Measurements from ENCODE around the gene FAM3D.

FAM3D gene

DNA sequence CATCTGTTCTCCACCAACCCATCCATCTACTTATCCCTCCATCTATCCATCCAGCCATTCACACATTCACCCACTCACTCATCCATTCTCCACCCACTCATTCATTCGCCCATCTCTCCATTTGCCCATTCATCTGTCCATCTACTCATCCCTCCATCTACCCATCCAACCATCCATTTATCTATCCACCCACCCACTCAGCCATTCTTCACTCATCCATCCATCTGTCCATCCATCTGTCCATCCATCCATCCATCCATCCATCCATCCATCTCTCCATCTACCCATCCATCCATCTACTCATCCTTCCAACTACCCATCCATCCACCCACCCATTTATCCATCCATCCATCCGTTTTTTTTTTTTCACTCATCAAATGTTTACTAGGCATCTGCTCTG lies 13.9 kb downstream of the FAM3D start:
- no peak for DNase-seq

- no peak for DNase-seq
These were observed 15.3 kb downstream of the FAM3D start for GRCh38 chr3:58651276-58651675.

DNA sequence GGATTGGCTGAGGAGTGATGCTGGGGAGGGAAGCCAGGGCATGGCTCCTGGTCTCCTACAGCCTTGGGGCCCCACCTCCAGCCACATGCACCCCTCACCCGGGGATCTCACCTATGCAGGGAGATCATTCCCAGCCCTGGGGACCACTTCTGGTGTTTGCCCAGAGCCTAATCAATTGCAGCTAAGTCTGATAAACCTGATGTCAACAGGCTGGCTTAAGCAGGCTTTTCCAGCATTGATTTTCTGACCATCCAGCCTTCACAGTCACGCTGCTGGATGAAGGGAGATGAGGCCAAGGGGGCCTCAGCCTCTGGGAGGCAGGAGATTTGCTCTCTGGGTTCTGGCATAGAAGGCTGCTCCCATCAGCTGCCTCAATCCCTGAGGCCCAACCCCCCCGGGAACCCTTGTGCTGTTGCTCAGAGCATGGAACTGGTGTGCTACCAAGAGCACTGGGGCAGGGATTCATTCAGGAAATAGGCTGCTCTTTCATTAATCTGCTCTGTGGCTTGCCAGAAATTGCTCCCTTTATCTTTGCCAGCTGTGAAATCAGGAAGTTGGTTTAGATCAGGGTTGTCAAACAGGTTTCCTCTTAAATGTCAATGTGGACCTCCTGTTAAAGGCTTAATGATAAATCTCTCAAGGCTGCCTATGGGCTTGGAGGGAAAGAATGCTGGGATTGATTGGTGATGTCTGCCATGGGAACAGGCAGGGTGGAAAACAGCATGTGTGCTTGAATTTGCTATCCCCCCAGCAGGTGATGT lies 19.0 kb downstream of the FAM3D start:
- peak; percentile 42 for DNase-seq

DNA sequence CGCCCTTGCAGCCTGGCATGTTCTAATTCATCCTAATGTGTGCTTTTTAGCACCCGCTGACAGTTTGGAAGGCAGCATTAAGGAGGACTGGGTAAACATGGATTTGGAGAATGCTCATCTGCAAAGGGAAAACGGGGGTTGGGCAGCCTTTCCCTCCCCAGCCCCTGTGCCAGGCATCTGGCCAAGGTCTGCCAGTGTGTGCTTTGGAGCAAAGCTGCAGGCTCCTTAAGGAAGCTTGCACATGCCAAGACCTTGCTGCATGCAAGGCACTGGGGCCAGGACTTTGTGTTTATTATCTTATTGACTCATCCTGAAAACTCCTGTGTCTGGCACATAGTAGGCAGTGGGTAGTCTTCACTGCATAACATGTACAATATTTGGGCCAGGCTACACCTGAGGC lies 20.1 kb downstream of the FAM3D start:
- no peak for DNase-seq

DNA sequence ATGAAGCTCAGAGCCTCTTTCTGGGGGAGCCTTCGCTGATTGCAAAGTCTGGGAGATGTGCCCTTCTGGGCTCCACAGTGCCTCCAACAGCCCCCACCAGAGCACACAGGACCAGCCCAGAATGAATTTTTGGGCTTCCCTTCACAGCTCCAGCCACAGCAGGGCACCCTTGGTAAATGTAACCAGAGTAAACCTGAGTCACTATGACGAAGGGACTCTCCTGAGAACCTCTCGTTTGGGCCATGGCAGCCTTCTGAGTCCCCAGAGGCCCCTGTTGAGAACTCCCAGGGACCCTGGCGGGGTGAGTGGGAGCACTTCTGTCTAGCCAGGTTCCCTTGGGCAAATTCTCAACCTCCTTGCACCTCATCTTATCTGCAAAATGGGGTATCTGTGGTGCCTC lies 20.8 kb downstream of the FAM3D start:
- DNase-seq, result no peak

DNA sequence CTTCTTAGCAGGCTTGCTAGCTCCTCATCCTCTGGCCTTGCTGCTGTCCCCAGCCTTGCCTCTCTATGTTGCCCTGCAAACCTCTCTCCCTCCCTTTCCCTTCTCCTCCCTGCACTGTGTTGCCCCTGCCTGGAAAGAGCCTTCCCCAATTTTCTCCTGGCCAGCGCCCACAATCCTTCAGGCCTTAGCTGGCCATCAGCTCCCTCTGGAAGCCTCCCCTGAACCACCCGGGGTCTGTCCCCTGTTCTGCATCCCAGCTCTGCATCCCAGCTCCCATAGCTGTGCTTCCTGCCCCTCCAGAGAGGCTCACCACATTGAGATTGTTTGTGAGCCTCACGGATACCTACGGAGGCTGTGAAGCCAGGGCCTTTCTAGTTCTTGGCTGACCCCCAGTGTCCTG lies 23.7 kb downstream of the FAM3D start:
- DNase-seq, result no peak

GRCh38 chr3:58640700-58641372 lies 25.7 kb downstream of the FAM3D start:
- DNase-seq, result no peak

- no peak for DNase-seq
These were observed 26.7 kb downstream of the FAM3D start for GRCh38 chr3:58639842-58640241.

DNA sequence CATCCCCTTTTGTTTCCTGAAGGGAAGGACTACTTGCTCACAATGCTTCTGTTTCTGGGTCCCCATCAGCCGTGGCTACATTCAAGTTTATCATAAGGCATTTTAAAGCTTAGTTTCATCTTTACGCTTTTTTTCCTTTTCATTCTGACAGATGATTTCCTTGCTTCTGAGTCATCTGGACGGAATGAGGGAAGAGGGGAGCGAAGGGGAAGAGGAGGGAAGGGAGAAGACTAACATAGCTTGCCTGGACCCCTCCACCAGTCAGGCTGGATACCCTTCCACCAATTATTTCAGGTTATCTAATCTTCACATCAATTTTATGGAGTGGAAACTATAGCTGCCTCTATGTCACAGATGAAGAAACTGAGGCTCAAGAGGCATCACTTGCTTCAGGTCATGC lies 27.6 kb downstream of the FAM3D start:
- no peak for DNase-seq

DNA sequence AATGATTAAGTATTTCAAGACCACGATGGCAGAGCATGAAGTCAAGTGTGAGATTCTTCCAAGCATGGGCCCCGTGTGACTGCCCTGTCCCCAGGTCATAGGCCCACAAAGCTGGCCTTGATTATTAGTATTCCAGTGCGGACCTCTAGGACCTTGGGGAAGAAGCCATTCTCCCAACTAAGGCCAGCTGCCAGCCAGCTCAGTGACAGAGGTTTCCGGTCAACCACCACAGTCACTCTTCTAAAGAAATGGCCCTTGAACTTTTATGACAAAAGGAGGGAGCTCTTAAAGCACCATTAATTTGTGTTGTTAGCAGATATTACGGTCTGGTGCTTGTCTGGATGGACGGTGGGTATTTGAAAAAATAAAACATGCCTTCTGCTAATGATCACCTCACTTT lies 28.0 kb downstream of the FAM3D start:
- no peak for DNase-seq

DNA sequence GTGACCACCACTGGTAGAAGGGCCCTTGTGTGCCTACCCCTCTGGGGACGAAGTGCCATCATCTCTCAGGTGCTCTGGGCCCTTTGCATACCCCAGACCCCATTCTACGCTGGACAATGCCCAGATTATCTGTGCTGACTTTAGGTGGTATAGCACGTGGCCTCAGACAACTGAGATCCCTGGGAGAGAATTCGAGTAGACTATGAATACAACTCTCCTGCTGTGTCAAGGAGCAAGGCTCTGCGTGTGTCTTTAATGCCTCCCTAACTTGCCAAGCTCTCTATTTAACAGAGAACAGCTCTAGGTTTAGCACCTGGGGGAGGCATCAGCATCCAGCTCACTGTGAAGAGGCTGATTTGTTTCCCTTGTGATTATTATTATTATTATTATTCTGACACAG lies 29.1 kb downstream of the FAM3D start:
- DNase-seq, result no peak

DNA sequence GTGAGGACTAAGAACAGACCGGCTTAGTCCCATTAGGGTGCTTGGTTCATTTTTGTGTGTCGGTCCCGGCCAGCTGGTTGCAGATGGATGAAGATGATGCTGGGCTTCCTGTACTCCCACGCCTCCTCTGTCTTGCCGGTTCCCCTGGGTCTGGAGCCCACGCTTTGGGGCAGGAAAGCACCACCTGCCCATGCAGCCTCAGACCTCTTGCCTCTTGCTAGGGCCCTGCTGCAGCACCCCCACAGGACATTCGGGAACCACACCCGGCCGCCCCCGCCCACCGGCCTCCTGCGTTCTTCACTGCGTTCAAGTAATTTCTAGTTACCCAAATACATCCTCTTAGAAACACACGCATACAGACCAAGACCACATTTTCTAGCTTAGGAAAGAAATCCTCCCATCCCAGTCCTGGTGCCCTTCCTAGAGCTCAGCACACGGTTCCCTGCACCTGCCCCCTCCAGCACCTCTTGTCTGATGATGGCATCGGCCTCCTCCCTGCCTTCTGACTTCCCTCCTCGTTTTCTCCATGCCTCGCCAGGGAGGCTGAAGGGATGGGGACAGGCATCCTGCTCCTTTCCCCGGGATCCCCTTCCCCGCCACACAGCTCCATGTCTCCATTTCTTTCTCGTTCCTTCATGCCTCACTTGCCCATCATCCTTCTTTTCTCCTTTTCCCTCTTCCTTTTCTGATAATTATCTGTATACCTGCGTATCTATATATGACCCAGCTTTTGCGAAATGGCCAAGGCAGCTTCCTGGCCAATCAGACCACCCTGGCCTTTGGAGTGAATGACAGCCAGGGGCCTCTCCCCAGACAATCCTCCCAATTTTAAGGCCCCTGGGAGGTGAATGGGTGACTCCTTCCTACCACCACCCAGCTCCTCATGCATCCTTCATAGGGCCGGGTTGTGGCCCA lies 30.9 kb downstream of the FAM3D start:
- no peak for DNase-seq

DNA sequence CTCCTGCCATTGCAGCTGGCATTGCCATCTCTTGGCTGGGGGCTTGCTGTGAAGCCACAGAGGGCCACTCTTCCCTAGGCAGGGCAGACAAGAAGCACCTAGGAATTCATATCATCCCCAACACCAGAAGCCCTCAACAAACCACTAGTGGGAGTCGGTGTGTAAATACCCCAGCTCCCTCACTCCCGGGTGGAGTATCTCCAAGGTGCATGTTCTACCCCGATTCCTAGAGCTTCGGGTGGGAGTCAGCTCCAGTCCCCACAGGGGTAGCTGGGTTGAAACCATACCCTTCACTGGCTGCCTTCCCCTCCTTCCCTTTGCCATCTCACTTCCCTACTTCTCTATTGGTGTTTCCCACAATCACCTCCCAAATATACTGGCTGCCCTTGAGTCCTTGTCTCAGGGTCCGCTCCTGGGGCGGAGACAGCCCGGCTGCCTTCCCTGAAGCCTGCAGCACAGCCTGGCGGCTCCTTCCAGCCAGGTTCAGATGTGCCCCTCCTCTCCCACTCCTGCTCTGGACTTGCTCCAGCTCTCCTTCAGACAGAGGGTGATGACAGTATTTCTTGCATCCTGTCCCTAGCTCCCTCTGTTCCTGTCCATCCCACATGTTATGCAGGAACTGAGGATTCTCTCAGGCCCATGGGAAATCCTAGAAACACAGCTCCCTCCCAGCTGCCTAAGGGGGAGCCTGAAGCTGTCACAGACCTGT lies 33.3 kb downstream of the FAM3D start:
- no peak for DNase-seq

DNA sequence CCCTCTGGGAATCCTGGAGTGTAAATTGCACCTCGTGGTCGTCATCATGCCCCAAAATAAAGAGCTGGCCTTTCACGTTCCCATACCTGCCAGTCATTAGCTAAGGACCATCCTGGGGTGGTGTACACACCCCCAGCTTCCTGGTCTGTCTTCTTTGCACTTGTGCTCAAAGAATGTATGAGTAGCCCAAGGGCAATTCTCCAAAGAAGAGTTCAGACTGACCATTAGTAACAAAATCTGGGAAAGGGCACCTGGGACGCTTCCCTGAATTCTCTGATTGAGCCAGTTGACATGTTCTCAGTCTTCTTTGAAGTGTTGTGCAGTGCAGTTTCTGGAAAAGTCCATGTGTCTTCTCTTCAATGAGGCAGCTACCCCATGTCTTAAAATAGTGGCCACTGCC lies 34.8 kb downstream of the FAM3D start:
- no peak for DNase-seq

DNA sequence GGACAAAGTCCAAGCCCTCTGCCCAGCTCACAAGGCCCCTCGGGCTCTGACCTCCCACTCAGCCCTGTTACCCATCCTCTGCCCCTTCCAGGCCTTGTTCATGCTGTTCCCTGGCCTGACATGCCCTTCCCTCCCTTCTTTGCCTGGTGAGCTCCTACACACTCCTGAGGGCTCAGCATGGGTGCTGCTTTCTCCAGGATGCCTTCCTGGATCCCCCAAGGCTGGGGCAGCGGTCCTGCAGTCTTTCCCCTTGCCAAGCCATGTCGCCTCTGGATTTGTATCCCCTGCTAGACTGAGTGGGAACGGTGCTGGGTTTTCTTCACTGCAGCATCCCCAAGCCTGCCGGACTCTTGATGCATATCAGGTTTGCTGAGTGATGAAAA lies 35.9 kb downstream of the FAM3D start:
- DNase-seq, result no peak

- DNase-seq, result no peak
These were observed 36.4 kb downstream of the FAM3D start for GRCh38 chr3:58630076-58630709.

GRCh38 chr3:58629629-58630028 lies 36.9 kb downstream of the FAM3D start:
- DNase-seq, result no peak

DNA sequence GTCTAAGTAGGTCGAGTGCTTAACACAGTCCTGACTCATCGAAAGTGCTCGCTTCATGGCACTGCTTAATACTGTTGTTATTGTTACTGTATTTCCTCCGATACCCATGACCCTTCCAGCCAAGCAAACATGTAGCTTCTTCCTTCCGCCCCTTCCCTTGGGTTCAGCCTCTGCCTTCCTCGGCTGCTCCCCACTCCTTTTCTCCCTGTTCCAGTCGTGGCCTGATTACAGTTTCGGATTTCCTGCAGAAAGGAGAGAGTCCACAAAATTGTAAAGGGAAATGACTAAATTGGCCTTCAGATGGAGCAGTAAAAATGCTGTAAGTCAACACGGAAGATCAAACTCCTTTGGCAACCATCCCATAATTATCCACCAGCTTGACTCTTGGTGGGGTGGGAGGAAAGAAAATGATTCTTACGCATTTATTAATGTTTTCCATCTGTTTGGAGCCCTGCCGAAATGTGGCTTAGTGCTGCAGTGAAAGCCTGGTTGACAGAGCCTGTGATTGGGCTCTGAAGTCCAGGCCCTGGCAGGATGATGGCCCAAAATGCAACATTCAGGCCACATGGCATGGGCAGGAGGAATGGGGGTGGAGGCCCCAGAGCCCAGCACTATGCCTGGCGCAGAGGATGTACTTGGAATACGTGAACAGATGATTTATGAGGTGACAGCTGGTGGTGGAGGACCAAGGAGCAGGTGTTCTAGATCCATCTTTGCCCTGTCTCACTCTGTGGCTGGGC lies 37.6 kb downstream of the FAM3D start:
- no peak for DNase-seq

GRCh38 chr3:58627941-58628340 lies 38.6 kb downstream of the FAM3D start:
- no peak for DNase-seq

GRCh38 chr3:58627570-58627885 lies 39.0 kb downstream of the FAM3D start:
- no peak for DNase-seq

DNA sequence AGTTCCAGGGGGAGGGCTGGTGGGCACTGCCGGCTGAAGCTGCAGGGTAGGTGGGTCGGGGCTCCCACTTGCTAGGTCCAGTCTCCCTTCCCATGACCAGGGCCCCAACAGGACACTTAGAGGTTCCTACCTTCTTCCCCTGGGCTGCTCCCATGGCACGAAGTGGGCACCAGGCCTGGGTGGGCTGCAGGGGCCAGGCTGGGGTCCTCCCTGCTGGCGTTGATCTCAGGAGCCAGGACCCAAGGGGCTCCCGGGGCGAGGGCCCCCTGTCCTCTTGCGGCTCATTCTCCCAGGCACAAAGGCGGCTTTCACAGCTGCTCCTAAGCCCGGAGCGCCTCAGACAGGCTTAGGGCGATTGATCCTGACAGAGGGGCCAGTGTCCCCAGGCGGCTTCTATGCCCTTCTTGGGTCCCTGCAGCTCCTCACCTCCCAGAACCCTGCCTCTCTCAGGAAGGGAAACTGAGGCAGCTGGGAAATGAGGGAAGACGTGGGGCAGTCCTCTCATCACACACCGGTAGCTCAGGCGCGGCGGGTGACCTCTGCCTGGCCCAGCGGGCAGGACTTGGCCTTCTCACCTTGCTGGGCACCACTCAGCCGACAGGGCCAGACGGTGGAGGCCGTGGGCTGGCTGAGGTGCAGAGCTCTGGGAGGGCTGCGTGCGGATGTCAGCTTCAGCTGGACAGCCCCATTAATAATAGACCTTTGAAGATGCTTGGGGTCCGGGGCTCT lies 39.6 kb downstream of the FAM3D start:
- no peak for DNase-seq

Measured in DMS153 (cell line).